Trophoblast cell (in vitro differentiated cells and primary cell): Measurements from ENCODE around the gene CKMT2.

Experiments
- DNase-seq, 2 donors: peaks; one replicate each; pipeline ENCODE4 v3.0.0-alpha.2; 2016
- H2AFZ ChIP-seq: 2 replicates; pipeline ENCODE4 v1.6.1; 2013; ENCODE audit warnings: low read length, moderate library complexity, mild to moderate bottlenecking; ENCODE audit not compliant: insufficient read depth, poor library complexity
- H2AK5ac ChIP-seq: 2 replicates; pipeline ENCODE4 v1.6.1; 2013; ENCODE audit warnings: mild to moderate bottlenecking, low read length
- H2BK120ac ChIP-seq: 2 replicates; pipeline ENCODE4 v1.6.1; 2013; ENCODE audit warnings: low read length, mild to moderate bottlenecking, moderate library complexity; ENCODE audit not compliant: insufficient read depth, poor library complexity
- H2BK12ac ChIP-seq: 2 replicates; pipeline ENCODE4 v1.6.1; 2013; ENCODE audit warnings: mild to moderate bottlenecking, low read length, moderate library complexity
- H2BK5ac ChIP-seq: 2 replicates; pipeline ENCODE4 v1.6.1; 2013; ENCODE audit warnings: low read length, low read depth, moderate library complexity, mild to moderate bottlenecking; ENCODE audit not compliant: poor library complexity
- H3K14ac ChIP-seq: 2 replicates; pipeline ENCODE4 v1.6.1; 2013; ENCODE audit warnings: mild to moderate bottlenecking, low read length
- H3K18ac ChIP-seq: 2 replicates; pipeline ENCODE4 v1.6.1; 2013; ENCODE audit warnings: mild to moderate bottlenecking, low read length
- H3K23ac ChIP-seq: 2 replicates; pipeline ENCODE4 v1.6.1; 2013; ENCODE audit warnings: low read length
- H3K27ac ChIP-seq: 2 replicates; pipeline ENCODE4 v1.5.1; 2013; ENCODE audit warnings: low read depth, mild to moderate bottlenecking, inconsistent platforms, low read length, moderate library complexity
- H3K27me3 ChIP-seq: 2 replicates; pipeline ENCODE4 v1.6.1; 2013; ENCODE audit warnings: inconsistent platforms, mild to moderate bottlenecking, low read length, moderate library complexity; ENCODE audit not compliant: insufficient read depth
- H3K36me3 ChIP-seq, 2 experiments: 1 replicate in 1 of 2; 2 replicates in 1 of 2; pipeline ENCODE4 v1.6.1; 2013; ENCODE audit warnings: low read length in 2 of 2, mild to moderate bottlenecking in 2 of 2, moderate library complexity in 1 of 2; ENCODE audit not compliant: insufficient read depth in 2 of 2, control insufficient read depth in 1 of 2
- H3K4ac ChIP-seq: 2 replicates; pipeline ENCODE4 v1.6.1; 2013; ENCODE audit warnings: low read depth, mild to moderate bottlenecking, low read length, moderate library complexity
- H3K4me1 ChIP-seq, 2 experiments: 1 replicate in 1 of 2; 2 replicates in 1 of 2; pipeline ENCODE4 v1.6.1; 2013; ENCODE audit warnings: low read length in 2 of 2, mild to moderate bottlenecking in 2 of 2, moderate library complexity in 1 of 2; ENCODE audit not compliant: insufficient read depth in 2 of 2, control insufficient read depth in 1 of 2
- H3K4me2 ChIP-seq: 2 replicates; pipeline ENCODE4 v1.6.1; 2013; ENCODE audit warnings: inconsistent platforms, mild to moderate bottlenecking, low read length, moderate library complexity
- H3K4me3 ChIP-seq: 2 replicates; pipeline ENCODE4 v1.5.1; 2013; ENCODE audit warnings: mild to moderate bottlenecking, low read depth, low read length, inconsistent platforms
- H3K79me1 ChIP-seq: one replicate; pipeline ENCODE4 v1.6.1; 2013; ENCODE audit warnings: low read length
- H3K79me2 ChIP-seq: 2 replicates; pipeline ENCODE4 v1.6.1; 2013; ENCODE audit warnings: low read length, mild to moderate bottlenecking; ENCODE audit not compliant: control insufficient read depth, insufficient read depth, poor library complexity
- H3K9ac ChIP-seq: 2 replicates; pipeline ENCODE4 v1.6.1; 2013; ENCODE audit warnings: mild to moderate bottlenecking, low read length
- H3K9me3 ChIP-seq: 2 replicates; pipeline ENCODE4 v1.6.1; 2013; ENCODE audit warnings: low read depth, mild to moderate bottlenecking, control low read depth, inconsistent platforms, low read length; ENCODE audit not compliant: insufficient read depth
- H4K12ac ChIP-seq: 2 replicates; pipeline ENCODE4 v1.6.1; 2013; ENCODE audit warnings: low read depth, mild to moderate bottlenecking, low read length, moderate library complexity
- H4K8ac ChIP-seq: 2 replicates; pipeline ENCODE4 v1.6.1; 2013; ENCODE audit warnings: low read depth, mild to moderate bottlenecking, low read length, moderate library complexity
- H4K91ac ChIP-seq: one replicate; pipeline ENCODE4 v1.6.1; 2013; ENCODE audit warnings: low read depth, mild to moderate bottlenecking, low read length, moderate library complexity
- WGBS: extraction: QIAGEN DNeasy Blood & Tissue Kit; methylation state at CpG from one replicate; pipeline ENCODE4 v1.1.7; 2013; ENCODE audit warnings: missing lambda C conversion rate; ENCODE audit not compliant: insufficient read length, insufficient coverage; ENCODE audit errors: extremely low coverage; 5-methylcytosine and 5-hydroxymethylcytosine counted together

The CKMT2 gene

GRCh38 chr5:81204205-81204604 is 28.9 kb upstream of the CKMT2 start:
- no peak overlapping the region for H2AK5ac ChIP-seq
- no peak overlapping the region for H4K8ac ChIP-seq
- no peaks in the 10 kb centered on the region for H3K79me2 ChIP-seq
- H3K9ac ChIP-seq, result no peak overlapping the region
- H3K27me3 ChIP-seq, result no peaks in the 10 kb centered on the region
- H3K4me1 ChIP-seq, result no peaks in the 10 kb centered on the region
- no peak overlapping the region for H3K27ac ChIP-seq
- H3K4me3 ChIP-seq, result no peak overlapping the region
- no peak overlapping the region for H3K4me2 ChIP-seq
- no peak overlapping the region for H2BK120ac ChIP-seq
- no peak overlapping the region for H2BK12ac ChIP-seq
- H4K91ac ChIP-seq, result no peak overlapping the region
- no peak overlapping the region for H3K14ac ChIP-seq
- DNase-seq, result no peak
- peaks cover 26 to 57% of the 10 kb centered on the region in 2 experiments for H3K36me3 ChIP-seq
- no peak overlapping the region for H2AFZ ChIP-seq
- no peak overlapping the region for H3K4ac ChIP-seq
- H3K9me3 ChIP-seq, result peaks cover 4% of the 10 kb centered on the region
- H2BK5ac ChIP-seq, result no peak overlapping the region
- WGBS, result no CpG with 5 or more reads among the region's 1 CpG
- no peak overlapping the region for H4K12ac ChIP-seq
- no peak overlapping the region for H3K18ac ChIP-seq
- H3K23ac ChIP-seq, result no peak overlapping the region
- no peaks in the 10 kb centered on the region for H3K79me1 ChIP-seq

- Histone ChIP-seq H2BK5ac (no peak overlapping the region), H2AK5ac (no peak overlapping the region), H2AFZ (no peak overlapping the region), H3K36me3 (peaks cover 31 to 65% of the 10 kb centered on the region in 2 experiments), H3K4me3 (no peak overlapping the region), H3K27ac (no peak overlapping the region), H4K8ac (no peak overlapping the region), H3K14ac (no peak overlapping the region), H3K79me2 (no peaks in the 10 kb centered on the region), H3K9me3 (peaks cover 4% of the 10 kb centered on the region), H4K91ac (no peak overlapping the region), H3K23ac (no peak overlapping the region), H3K18ac (no peak overlapping the region), H2BK12ac (no peak overlapping the region), H2BK120ac (no peak overlapping the region), H3K79me1 (no peaks in the 10 kb centered on the region), H3K9ac (no peak overlapping the region), H3K27me3 (no peaks in the 10 kb centered on the region), H3K4me2 (no peak overlapping the region), H3K4ac (no peak overlapping the region), H3K4me1 (no peaks in the 10 kb centered on the region), H4K12ac (no peak overlapping the region)
- no CpG with 5 or more reads among the region's 4 CpGs for WGBS
- DNase-seq, result no peak
Observed at GRCh38 chr5:81205058-81205457, 28.1 kb upstream of the CKMT2 start.

- WGBS, result no CpG with 5 or more reads among the region's 5 CpGs
- H4K91ac ChIP-seq, result no peak overlapping the region
Observed at GRCh38 chr5:81207009-81207408, 26.1 kb upstream of the CKMT2 start.

GRCh38 chr5:81208904-81209303 is 24.2 kb upstream of the CKMT2 start:
- Histone ChIP-seq H3K27ac (no peak overlapping the region), H3K79me2 (no peaks in the 10 kb centered on the region), H3K4me2 (no peak overlapping the region), H3K27me3 (no peaks in the 10 kb centered on the region), H3K4me1 (peaks cover 4% of the 10 kb centered on the region in 2 experiments), H2AK5ac (no peak overlapping the region), H3K18ac (no peak overlapping the region), H3K4ac (no peak overlapping the region), H3K23ac (no peak overlapping the region), H3K9me3 (peaks cover 2% of the 10 kb centered on the region), H3K9ac (no peak overlapping the region), H4K91ac (no peak overlapping the region), H3K36me3 (peaks cover 40 to 64% of the 10 kb centered on the region in 2 experiments), H3K4me3 (no peak overlapping the region), H2BK120ac (no peak overlapping the region), H3K14ac (no peak overlapping the region), H2BK5ac (no peak overlapping the region), H2BK12ac (no peak overlapping the region), H2AFZ (no peak overlapping the region), H4K8ac (no peak overlapping the region), H4K12ac (no peak overlapping the region), H3K79me1 (no peaks in the 10 kb centered on the region)
- no peak for DNase-seq
- WGBS, result no CpG with 5 or more reads among the region's 4 CpGs

More at GRCh38 chr5:81207009-81207408, 26.1 kb upstream of the CKMT2 start:
- Histone ChIP-seq H2AFZ (no peak overlapping the region), H3K9ac (no peak overlapping the region), H2BK120ac (no peak overlapping the region), H3K79me1 (no peaks in the 10 kb centered on the region), H3K27ac (no peak overlapping the region), H3K4me3 (no peak overlapping the region), H2BK5ac (no peak overlapping the region), H2BK12ac (no peak overlapping the region), H4K12ac (no peak overlapping the region), H4K8ac (no peak overlapping the region), H3K79me2 (no peaks in the 10 kb centered on the region), H2AK5ac (no peak overlapping the region), H3K4me1 (no peaks in the 10 kb centered on the region), H3K23ac (no peak overlapping the region), H3K27me3 (no peaks in the 10 kb centered on the region), H3K9me3 (peaks cover 4% of the 10 kb centered on the region), H3K14ac (no peak overlapping the region), H3K4me2 (no peak overlapping the region), H3K18ac (no peak overlapping the region), H3K36me3 (peaks cover 35 to 62% of the 10 kb centered on the region in 2 experiments), H3K4ac (no peak overlapping the region)
- no peak for DNase-seq
